ENCODE results near the gene CCSAP. TPM values are rescaled to one million over a fixed set of nuclear protein-coding genes. Genes with fewer than 3 reads are reported as not detected.

The CCSAP gene
- total RNA-seq, 4 donors from 2014 or later, result 0.51 to 14.2 (median 4.3) TPM

GRCh38 chr1:229326601-229327000 is 16.2 kb downstream of the CCSAP start:
- no peak for DNase-seq
- Histone ChIP-seq H3K27me3 (no peaks in the 10 kb centered on the region), H3K36me3 (no peaks in the 10 kb centered on the region), H3K27ac (peak overlapping the region in 1 of 2 donors; percentile 67), H3K4me1 (no peaks in the 10 kb centered on the region), H3K9me3 (no peaks in the 10 kb centered on the region), H3K4me3 (no peak overlapping the region)
- intact Hi-C loops (cut with DNase I; ENCODE audit: low total_unique reads), result no loop called here
- TF ChIP-seq POLR2A (IDR thresholded peaks at IDR 0.05) (no peak), CTCF (IDR thresholded peaks at IDR 0.05) (no peak)

GRCh38 chr1:229325853-229326487 is 16.9 kb downstream of the CCSAP start:
- TF ChIP-seq CTCF (IDR thresholded peaks at IDR 0.05) (no peak), POLR2A (IDR thresholded peaks at IDR 0.05) (no peak)
- Histone ChIP-seq H3K27me3 (no peaks in the 10 kb centered on the region), H3K9me3 (no peaks in the 10 kb centered on the region), H3K27ac (peak overlapping the region; percentile 39 to 67), H3K36me3 (no peaks in the 10 kb centered on the region), H3K4me3 (peak overlapping the region in 1 of 2 donors; percentile 5), H3K4me1 (no peaks in the 10 kb centered on the region)
- intact Hi-C loops (cut with DNase I; ENCODE audit: low total_unique reads), result no loop called here
- no peak for DNase-seq

- H3K4me3 ChIP-seq, result peak overlapping the region in 1 of 2 donors; percentile 5
- no peaks in the 10 kb centered on the region for H3K9me3 ChIP-seq
- H3K27ac ChIP-seq, result peak overlapping the region; percentile 39 to 67
- no peak for TF ChIP-seq CTCF (IDR thresholded peaks at IDR 0.05)
- TF ChIP-seq POLR2A (IDR thresholded peaks at IDR 0.05), result no peak
- no peak for DNase-seq
- H3K4me1 ChIP-seq, result no peaks in the 10 kb centered on the region
- H3K27me3 ChIP-seq, result no peaks in the 10 kb centered on the region
- intact Hi-C loops (cut with DNase I; ENCODE audit: low total_unique reads), result no loop called here
- no peaks in the 10 kb centered on the region for H3K36me3 ChIP-seq
Measured at GRCh38 chr1:229325401-229325800, 17.4 kb downstream of the CCSAP start.

GRCh38 chr1:229323885-229324553 is 18.8 kb downstream of the CCSAP start:
- Histone ChIP-seq H3K27ac (no peak overlapping the region), H3K4me1 (no peaks in the 10 kb centered on the region), H3K9me3 (no peaks in the 10 kb centered on the region), H3K36me3 (no peaks in the 10 kb centered on the region), H3K27me3 (no peaks in the 10 kb centered on the region), H3K4me3 (no peak overlapping the region)
- no peak for TF ChIP-seq CTCF (IDR thresholded peaks at IDR 0.05)
- TF ChIP-seq POLR2A (IDR thresholded peaks at IDR 0.05), result no peak
- intact Hi-C loops (cut with DNase I; ENCODE audit: low total_unique reads), result no loop called here
- DNase-seq, result no peak

GRCh38 chr1:229323201-229323600 is 19.6 kb downstream of the CCSAP start:
- H3K4me1 ChIP-seq, result no peaks in the 10 kb centered on the region

More at GRCh38 chr1:229323201-229323600, 19.6 kb downstream of the CCSAP start:
- DNase-seq, result no peak
- TF ChIP-seq POLR2A (IDR thresholded peaks at IDR 0.05) (no peak), CTCF (IDR thresholded peaks at IDR 0.05) (no peak)
- H3K27ac ChIP-seq, result no peak overlapping the region
- no peaks in the 10 kb centered on the region for H3K36me3 ChIP-seq
- no peak overlapping the region for H3K4me3 ChIP-seq
- intact Hi-C loops (cut with DNase I; ENCODE audit: low total_unique reads), result no loop called here
- no peaks in the 10 kb centered on the region for H3K27me3 ChIP-seq
- H3K9me3 ChIP-seq, result no peaks in the 10 kb centered on the region

Measured in uterus (tissue), 4 donors.